HTR-8/SVneo (cell line): ENCODE results near the gene GALNT10.
"Not testable (repeated sequence)": the region's sequence is repeated elsewhere in the genome, so short reads cannot be mapped to it uniquely, and the experiment has no call there.

ENCODE experiments used
- DNase-seq: peaks from one replicate; pipeline ENCODE4 v3.0.0; 2011; ENCODE audit warnings: low spot score, mixed read lengths; ENCODE audit not compliant: insufficient read length
- FAIRE-seq: peaks from 2 replicates; lab custom pipeline; 2011; peaks lifted over from hg19 to GRCh38; lab: Jason Lieb, UNC

Gene GALNT10, protein sequence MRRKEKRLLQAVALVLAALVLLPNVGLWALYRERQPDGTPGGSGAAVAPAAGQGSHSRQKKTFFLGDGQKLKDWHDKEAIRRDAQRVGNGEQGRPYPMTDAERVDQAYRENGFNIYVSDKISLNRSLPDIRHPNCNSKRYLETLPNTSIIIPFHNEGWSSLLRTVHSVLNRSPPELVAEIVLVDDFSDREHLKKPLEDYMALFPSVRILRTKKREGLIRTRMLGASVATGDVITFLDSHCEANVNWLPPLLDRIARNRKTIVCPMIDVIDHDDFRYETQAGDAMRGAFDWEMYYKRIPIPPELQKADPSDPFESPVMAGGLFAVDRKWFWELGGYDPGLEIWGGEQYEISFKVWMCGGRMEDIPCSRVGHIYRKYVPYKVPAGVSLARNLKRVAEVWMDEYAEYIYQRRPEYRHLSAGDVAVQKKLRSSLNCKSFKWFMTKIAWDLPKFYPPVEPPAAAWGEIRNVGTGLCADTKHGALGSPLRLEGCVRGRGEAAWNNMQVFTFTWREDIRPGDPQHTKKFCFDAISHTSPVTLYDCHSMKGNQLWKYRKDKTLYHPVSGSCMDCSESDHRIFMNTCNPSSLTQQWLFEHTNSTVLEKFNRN

DNA sequence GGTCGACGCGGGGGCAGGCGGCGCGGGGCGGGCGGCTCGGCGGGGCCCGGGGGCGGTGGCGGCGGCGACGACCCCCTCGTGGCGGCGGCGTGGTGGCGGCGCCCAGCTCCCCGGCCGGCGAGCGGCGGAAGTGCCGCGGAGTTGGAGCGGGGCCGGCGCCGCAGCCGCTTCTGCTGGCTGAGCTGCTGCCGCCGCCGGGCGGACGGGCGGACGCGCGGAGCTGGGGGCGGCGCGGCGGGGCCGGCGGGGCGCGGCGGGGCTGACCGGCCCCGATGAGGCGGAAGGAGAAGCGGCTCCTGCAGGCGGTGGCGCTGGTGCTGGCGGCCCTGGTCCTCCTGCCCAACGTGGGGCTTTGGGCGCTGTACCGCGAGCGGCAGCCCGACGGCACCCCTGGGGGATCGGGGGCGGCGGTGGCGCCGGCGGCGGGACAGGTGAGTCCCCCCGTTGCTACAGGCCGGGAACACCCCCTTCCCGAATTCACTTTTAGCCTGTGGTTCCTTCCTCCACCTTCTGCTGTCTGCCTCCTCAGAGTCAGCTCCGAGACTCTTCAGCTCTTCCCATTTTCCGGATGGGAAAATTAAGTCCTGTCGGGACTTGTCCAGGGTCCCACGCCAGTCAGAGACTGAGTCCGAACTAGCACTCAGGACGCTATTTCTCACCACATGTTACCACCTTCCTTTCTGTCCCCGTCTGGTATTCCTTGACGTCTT, at the start of gene GALNT10:
Gene GALNT10, plus strand, starts transcription at position 139 of the 710 bp plus-strand sequence. Its CDS starts 134 bp downstream, at position 273.
- peak; percentile 70 for DNase-seq
- no peak for FAIRE-seq

DNA sequence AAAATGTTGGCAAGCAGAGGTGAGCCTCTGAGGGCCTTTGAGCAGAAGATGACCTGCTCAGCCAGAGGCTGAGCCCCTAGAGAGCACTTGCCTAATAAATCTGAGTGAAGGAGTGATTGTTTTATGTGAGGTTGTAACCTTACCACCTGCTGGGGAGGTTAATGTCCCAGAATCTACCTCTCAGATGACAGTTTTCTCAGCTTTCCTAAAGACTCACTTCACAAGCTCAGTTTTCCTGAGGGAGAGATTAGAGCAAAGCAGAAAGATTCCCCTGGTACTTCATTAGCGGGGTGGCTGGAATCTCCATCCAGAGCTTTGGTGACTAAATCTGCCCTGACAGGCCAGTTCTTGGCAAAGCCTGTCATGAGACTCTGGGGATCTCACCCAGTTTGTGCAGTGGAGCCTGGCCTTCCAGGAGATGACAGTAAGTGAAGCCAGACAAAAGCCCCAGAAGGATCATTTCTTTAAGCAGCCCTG, 48.8 kb upstream of the GALNT10 start:
- FAIRE-seq, result no peak
- DNase-seq, result no peak

DNA sequence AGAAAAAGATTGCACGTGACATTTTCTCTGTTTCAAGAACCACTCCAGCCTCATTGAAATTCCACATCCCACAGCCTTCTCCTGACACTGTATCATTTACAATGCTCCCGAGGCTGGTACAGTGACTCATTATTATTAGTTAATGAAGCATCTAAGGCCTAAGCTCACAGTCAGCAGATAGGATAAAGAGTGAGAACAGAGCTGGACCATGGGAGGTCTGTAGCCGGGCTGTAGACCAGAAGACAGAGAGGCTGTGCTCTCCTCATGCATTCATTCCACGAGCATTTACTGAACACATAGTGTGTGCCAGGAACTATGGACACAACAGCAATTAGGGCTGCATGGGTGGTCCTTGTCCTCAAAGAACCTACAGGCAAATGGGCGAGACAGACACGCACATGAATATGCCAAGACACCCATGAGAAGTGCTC, 47.3 kb upstream of the GALNT10 start:
- FAIRE-seq, result no peak

DNA sequence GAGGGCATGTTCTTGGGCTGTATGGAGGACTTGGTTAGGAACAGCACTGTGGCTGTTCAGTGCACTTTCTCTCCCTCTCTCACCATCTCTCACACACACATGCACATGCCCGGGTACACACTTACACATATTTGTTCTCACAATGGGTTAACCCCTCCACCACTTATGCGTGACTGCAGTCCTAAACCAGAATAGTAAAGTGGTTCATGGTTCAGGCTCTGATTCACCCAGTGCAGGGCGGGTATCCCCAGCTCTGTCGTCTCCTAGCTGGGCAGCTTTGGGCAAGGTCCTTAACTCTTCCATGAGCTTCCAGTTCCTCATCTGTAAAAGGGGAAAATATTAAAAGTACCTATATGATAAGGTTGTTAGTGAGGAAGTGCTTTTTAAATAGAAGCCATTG, 45.3 kb upstream of the GALNT10 start:
- DNase-seq, result no peak
- no peak for FAIRE-seq

More for the DNA sequence above, 47.3 kb upstream of the GALNT10 start:
- no peak for DNase-seq

GRCh38 chr5:154146409-154146808, 44.1 kb upstream of the GALNT10 start:
- no peak for DNase-seq
- no peak for FAIRE-seq

GRCh38 chr5:154147666-154148065, 42.9 kb upstream of the GALNT10 start:
- FAIRE-seq, result no peak
- DNase-seq, result no peak

DNA sequence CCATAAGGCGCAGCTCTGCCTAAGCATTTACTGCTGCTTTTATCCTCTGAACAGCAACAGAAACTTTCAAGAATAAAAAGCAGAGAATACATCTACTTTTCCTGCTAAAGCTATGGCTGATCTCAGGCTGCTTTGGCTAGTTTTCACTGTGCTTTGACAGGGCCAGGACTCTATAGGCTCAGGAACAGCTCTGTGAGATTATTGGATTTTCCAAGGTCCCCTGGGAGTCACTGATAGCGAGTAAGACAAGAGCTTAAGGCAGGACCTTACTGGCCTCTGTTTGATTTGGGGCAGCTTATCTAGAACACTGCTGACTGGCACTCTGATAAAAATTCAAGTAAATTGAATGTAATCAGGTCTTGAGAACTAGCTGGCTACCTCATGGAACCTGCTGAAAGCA, 40.1 kb upstream of the GALNT10 start:
- FAIRE-seq, DNase-seq: not testable (repeated sequence)

- FAIRE-seq (no peak), DNase-seq (no peak)
Measured at GRCh38 chr5:154157483-154158378, 32.8 kb upstream of the GALNT10 start.

DNA sequence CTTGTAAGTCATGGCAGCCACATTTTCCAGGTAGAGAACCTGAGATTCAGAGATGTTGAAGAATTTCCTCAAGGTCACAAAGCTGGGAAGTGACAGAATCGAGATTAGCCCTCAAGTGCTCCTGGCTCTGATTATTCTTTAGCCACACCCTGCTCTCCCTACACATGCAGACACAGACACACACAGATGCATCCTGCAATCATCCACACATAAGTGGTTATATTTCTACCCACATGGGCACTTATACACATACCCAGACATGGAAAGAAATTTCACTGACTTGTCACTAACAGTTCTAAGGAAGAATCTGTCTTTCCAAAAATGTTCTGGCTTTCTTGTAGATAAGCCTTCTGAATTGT, 32.2 kb upstream of the GALNT10 start:
- FAIRE-seq, result no peak
- DNase-seq, result no peak

- FAIRE-seq (no peak), DNase-seq (no peak)
Measured at GRCh38 chr5:154159343-154159742, 31.2 kb upstream of the GALNT10 start.

GRCh38 chr5:154162539-154163151, 27.9 kb upstream of the GALNT10 start:
- FAIRE-seq, result no peak
- DNase-seq, result no peak

- no peak for DNase-seq
- FAIRE-seq, result no peak
Measured at GRCh38 chr5:154163327-154164248, 26.9 kb upstream of the GALNT10 start.

GRCh38 chr5:154164249-154164581, 26.3 kb upstream of the GALNT10 start:
- FAIRE-seq (no peak), DNase-seq (no peak)

- no peak for FAIRE-seq
- DNase-seq, result no peak
Measured at GRCh38 chr5:154165886-154166285, 24.6 kb upstream of the GALNT10 start.

DNA sequence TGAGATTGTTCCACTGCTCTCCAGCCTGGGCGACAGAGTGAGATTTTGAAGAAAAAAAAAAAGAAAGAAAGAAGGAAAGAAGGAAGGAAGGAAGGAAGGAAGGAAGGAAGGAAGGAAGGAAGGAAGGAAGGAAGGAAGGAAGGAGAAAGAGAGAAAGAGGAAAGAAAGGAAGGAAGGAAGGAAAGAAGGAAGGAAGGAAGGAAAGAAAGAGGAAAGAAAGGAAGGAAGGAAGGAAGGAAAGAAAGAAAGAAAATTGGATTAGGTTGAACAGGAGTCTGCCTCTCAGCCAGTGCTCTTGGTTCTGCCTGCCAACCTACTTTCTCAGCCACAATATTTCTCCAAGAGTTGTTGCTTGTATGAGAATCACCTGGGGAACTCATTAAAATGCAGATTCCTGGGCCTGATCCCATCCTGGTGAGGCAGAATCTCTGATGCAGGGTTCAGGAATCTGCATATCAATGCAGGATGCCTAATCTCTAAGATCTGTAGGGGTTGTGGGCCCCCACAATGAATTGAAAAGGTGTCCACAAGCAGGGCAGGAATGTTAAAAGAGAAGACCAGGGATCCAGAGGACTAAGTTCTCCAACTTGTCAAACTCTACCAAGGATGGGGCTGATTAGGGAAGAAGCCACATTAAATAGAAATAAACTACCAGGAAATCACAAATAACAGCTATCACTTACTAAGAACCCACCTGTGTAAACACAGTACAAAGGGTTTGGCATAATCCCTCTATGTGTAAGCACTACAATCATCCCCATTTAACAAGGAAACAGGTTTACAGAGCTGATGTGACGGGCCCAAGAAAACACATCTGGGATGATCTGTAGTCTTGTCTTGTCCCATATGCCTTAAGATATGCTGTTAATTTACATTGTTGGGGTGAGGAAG, 23.4 kb upstream of the GALNT10 start:
- no peak for DNase-seq

DNA sequence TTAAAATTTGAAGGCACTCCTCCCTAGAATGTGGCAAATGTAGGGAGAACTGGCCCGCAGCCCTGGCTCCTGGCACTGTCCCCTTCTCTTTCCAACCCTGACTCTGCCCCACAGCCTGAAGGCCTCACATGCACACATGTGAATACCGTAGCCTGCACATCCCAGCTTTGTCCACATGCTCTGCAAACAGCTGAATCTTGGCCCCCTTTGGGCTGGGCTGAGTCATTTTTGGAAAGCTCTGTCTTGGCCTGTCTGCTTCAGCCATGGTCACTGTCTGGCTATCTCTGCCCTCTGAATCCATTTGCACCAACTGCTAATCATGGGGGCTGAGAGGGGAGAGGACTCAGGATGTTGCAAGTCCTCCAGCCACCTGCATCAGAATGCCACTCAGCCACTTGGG, 22.1 kb upstream of the GALNT10 start:
- DNase-seq, result no peak
- no peak for FAIRE-seq

More for the DNA sequence above, 23.4 kb upstream of the GALNT10 start:
- no peak for FAIRE-seq

DNA sequence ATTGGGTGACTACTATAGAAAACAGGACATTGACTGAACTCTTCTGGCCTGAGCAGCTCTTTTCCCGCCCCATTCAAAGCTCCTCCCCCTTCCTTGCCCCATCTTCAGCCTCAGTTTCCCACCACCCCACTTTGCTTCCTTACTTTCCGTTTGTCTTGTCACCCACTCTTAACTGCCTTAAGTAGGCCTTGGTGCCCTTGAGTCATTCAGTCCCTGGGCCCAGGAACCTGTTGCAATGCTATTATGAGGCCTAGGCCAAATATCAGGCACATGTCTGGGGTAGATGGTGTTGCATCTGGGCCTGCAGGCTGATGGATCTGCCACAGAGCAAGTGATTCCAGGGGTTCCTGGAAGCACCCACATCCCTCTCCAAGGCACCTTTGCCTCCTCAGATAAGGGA, 17.7 kb upstream of the GALNT10 start:
- no peak for DNase-seq

DNA sequence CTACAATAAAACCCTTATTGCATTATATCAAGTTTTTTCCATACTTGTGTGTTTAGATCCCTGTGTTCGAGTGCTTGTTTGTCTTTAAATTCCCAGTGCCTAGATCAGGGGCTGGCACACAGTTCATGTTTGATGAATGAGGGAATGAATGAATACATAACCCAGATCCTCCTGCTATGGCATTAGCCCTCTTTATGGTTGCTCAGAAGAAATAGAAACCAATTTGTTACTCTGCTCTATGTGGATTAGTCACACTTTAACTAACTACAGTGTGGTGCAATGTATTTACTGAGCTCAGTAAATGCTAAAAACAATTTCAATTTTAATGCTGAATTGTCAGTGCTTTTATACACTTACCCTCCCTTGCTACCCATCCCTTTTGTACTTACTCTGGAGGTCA, 16.4 kb upstream of the GALNT10 start:
- DNase-seq, result no peak
- FAIRE-seq, result no peak

More for the DNA sequence above, 17.7 kb upstream of the GALNT10 start:
- FAIRE-seq, result no peak
